IPS-15b (cell line): Measurements from ENCODE around the gene TUBGCP3.
"Not testable (repeated sequence)": the region's sequence is repeated elsewhere in the genome, so short reads cannot be mapped to it uniquely, and the experiment has no call there.

Experiments
- H3K27me3 ChIP-seq: one replicate; pipeline ENCODE4 v1.6.1; 2013; ENCODE audit warnings: low read length; ENCODE audit not compliant: control insufficient read depth, insufficient read depth
- H3K36me3 ChIP-seq: one replicate; pipeline ENCODE4 v1.6.1; 2013; ENCODE audit warnings: low read length; ENCODE audit not compliant: control insufficient read depth, insufficient read depth
- H3K4me1 ChIP-seq: one replicate; pipeline ENCODE4 v1.6.1; 2013; ENCODE audit warnings: mild to moderate bottlenecking, low read length; ENCODE audit not compliant: control insufficient read depth, insufficient read depth
- H3K4me3 ChIP-seq: one replicate; pipeline ENCODE4 v1.5.1; 2013; ENCODE audit warnings: low read depth, low read length
- H3K9ac ChIP-seq: one replicate; pipeline ENCODE4 v1.6.1; 2013; ENCODE audit warnings: low read depth, mild to moderate bottlenecking, low read length
- H3K9me3 ChIP-seq: one replicate; pipeline ENCODE4 v1.6.1; 2013; ENCODE audit warnings: mild to moderate bottlenecking, low read length; ENCODE audit not compliant: control insufficient read depth, insufficient read depth

The TUBGCP3 gene

GRCh38 chr13:112486386-112487126 lies 101.4 kb downstream of the TUBGCP3 start:
- Histone ChIP-seq H3K27me3 (no peaks in the 10 kb centered on the region), H3K9ac (no peak overlapping the region), H3K9me3 (no peaks in the 10 kb centered on the region), H3K4me3 (no peak overlapping the region), H3K4me1 (no peaks in the 10 kb centered on the region), H3K36me3 (peaks cover 11% of the 10 kb centered on the region)

- not testable (repeated sequence) for H3K4me3 ChIP-seq, H3K9ac ChIP-seq, H3K4me1 ChIP-seq, H3K9me3 ChIP-seq, H3K27me3 ChIP-seq
- peaks cover 11% of the 10 kb centered on the region for H3K36me3 ChIP-seq
These were observed 102.1 kb downstream of the TUBGCP3 start for GRCh38 chr13:112485814-112486213.

DNA sequence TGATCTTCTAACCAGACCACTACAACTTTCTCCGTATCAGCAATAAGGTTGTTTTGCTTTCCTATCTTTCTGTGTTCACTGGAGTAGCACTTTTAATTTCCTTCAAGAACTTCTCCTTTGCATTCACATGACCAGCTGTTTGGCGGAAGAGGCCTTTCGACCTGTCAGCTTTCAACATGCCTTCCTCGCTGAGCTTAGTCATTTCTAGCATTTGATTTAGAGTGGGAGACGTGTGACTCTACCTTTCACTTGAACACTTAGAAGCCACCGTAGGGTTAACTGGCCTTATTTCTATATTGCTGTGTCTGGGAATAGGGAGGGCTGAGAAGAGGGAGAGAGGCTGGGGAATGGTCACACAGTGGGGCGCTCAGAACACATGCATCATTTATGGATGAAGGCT lies 104.7 kb downstream of the TUBGCP3 start:
- Histone ChIP-seq H3K4me3 (no peak overlapping the region), H3K9me3 (no peaks in the 10 kb centered on the region), H3K9ac (no peak overlapping the region), H3K36me3 (peaks cover 7% of the 10 kb centered on the region), H3K4me1 (no peaks in the 10 kb centered on the region), H3K27me3 (no peaks in the 10 kb centered on the region)

DNA sequence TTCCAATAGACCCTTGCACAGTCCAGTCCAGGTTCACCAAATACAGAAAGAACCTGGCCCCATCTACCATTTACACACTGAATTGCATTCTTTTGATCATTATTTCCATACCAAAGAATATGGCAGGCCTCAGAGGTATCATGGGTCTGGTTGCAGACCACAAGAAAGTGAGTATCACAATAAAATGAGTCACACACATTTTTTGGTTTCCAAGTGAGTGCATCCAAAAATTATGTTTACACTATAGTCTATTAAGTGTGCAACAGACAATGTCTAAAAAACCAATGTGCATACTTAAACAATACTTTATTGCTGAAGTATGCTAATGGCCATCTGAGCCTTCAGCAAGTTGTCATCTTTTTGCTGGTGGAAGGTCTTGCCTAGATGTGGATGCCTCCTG lies 106.5 kb downstream of the TUBGCP3 start:
- Histone ChIP-seq H3K4me3 (no peak overlapping the region), H3K9me3 (no peaks in the 10 kb centered on the region), H3K4me1 (no peaks in the 10 kb centered on the region), H3K36me3 (peaks cover 7% of the 10 kb centered on the region), H3K27me3 (no peaks in the 10 kb centered on the region), H3K9ac (no peak overlapping the region)

- Histone ChIP-seq H3K4me1 (no peaks in the 10 kb centered on the region), H3K4me3 (no peak overlapping the region), H3K9ac (no peak overlapping the region), H3K27me3 (no peaks in the 10 kb centered on the region), H3K36me3 (peaks cover 7% of the 10 kb centered on the region), H3K9me3 (no peaks in the 10 kb centered on the region)
These were observed 108.6 kb downstream of the TUBGCP3 start for GRCh38 chr13:112479389-112479788.

- no peaks in the 10 kb centered on the region for H3K4me1 ChIP-seq
- no peaks in the 10 kb centered on the region for H3K36me3 ChIP-seq
- no peaks in the 10 kb centered on the region for H3K9me3 ChIP-seq
- no peak overlapping the region for H3K9ac ChIP-seq
- H3K27me3 ChIP-seq = no peaks in the 10 kb centered on the region
- H3K4me3 ChIP-seq = no peak overlapping the region
These were observed 110.8 kb downstream of the TUBGCP3 start for GRCh38 chr13:112477070-112477619.

GRCh38 chr13:112475889-112476288 lies 112.1 kb downstream of the TUBGCP3 start:
- no peaks in the 10 kb centered on the region for H3K4me1 ChIP-seq
- no peaks in the 10 kb centered on the region for H3K27me3 ChIP-seq
- no peak overlapping the region for H3K9ac ChIP-seq
- no peaks in the 10 kb centered on the region for H3K9me3 ChIP-seq
- no peaks in the 10 kb centered on the region for H3K36me3 ChIP-seq
- no peak overlapping the region for H3K4me3 ChIP-seq

GRCh38 chr13:112474869-112475268 lies 113.1 kb downstream of the TUBGCP3 start:
- H3K36me3 ChIP-seq = no peaks in the 10 kb centered on the region
- H3K4me3 ChIP-seq = no peak overlapping the region
- no peaks in the 10 kb centered on the region for H3K9me3 ChIP-seq
- no peak overlapping the region for H3K9ac ChIP-seq
- no peaks in the 10 kb centered on the region for H3K4me1 ChIP-seq
- H3K27me3 ChIP-seq = no peaks in the 10 kb centered on the region

GRCh38 chr13:112473818-112474217 lies 114.1 kb downstream of the TUBGCP3 start:
- H3K9me3 ChIP-seq = no peaks in the 10 kb centered on the region
- no peak overlapping the region for H3K9ac ChIP-seq
- H3K27me3 ChIP-seq = no peaks in the 10 kb centered on the region
- H3K4me1 ChIP-seq = no peaks in the 10 kb centered on the region
- no peak overlapping the region for H3K4me3 ChIP-seq
- no peaks in the 10 kb centered on the region for H3K36me3 ChIP-seq

- Histone ChIP-seq H3K9me3 (no peaks in the 10 kb centered on the region), H3K36me3 (no peaks in the 10 kb centered on the region), H3K9ac (no peak overlapping the region), H3K27me3 (no peaks in the 10 kb centered on the region), H3K4me1 (no peaks in the 10 kb centered on the region), H3K4me3 (no peak overlapping the region)
These were observed 118.7 kb downstream of the TUBGCP3 start for GRCh38 chr13:112469071-112469745.

- Histone ChIP-seq H3K4me3 (no peak overlapping the region), H3K36me3 (no peaks in the 10 kb centered on the region), H3K27me3 (no peaks in the 10 kb centered on the region), H3K9ac (no peak overlapping the region), H3K4me1 (no peaks in the 10 kb centered on the region), H3K9me3 (no peaks in the 10 kb centered on the region)
These were observed 119.9 kb downstream of the TUBGCP3 start for GRCh38 chr13:112468069-112468468.

GRCh38 chr13:112467236-112467635 lies 120.7 kb downstream of the TUBGCP3 start:
- no peaks in the 10 kb centered on the region for H3K9me3 ChIP-seq
- no peaks in the 10 kb centered on the region for H3K27me3 ChIP-seq
- no peaks in the 10 kb centered on the region for H3K4me1 ChIP-seq

More at GRCh38 chr13:112467236-112467635, 120.7 kb downstream of the TUBGCP3 start:
- no peaks in the 10 kb centered on the region for H3K36me3 ChIP-seq
- H3K9ac ChIP-seq = no peak overlapping the region
- H3K4me3 ChIP-seq = no peak overlapping the region
